Measurements from ENCODE around the gene PKN3. TPM values are rescaled to one million over a fixed set of nuclear protein-coding genes. Genes with fewer than 3 reads are reported as not detected.

PKN3 gene
- total RNA-seq, 1 experiment from 2014 or later: 1.1 TPM

GRCh38 chr9:128723866-128724743 is 21.8 kb downstream of the PKN3 start, which contains the start of gene ZDHHC12:
ZDHHC12 (minus strand) TSS chr9:128724127; CDS start chr9:128724093, 34 bp downstream.
- Mint-ChIP-seq H3K4me1 (ENCODE audit: insufficient read depth, unreplicated experiment) (peaks cover 36% of the 10 kb centered on the region), H3K4me3 (ENCODE audit: unreplicated experiment) (peak within 1 kb of the TSS; percentile 80), H3K27ac (ENCODE audit: low read depth, unreplicated experiment) (peak within 1 kb of the TSS; percentile 79), H3K9me3 (ENCODE audit: unreplicated experiment) (no peaks in the 10 kb centered on the region), H3K27me3 (ENCODE audit: insufficient read depth, unreplicated experiment) (no peaks in the 10 kb centered on the region), H3K36me3 (ENCODE audit: insufficient read depth, unreplicated experiment) (peaks cover 4% of the 10 kb centered on the region)
- intact Hi-C loops (cut with micrococcal nuclease): no loop called here
- ChIA-PET CTCF (interaction anchor here (0.6 kb wide), 2 partner anchors 23 to 50 kb away, joined by 3 to 4 read pairs; no protein-coding TSS in a partner anchor), POLR2A (interaction anchor here (0.6 to 3.0 kb wide), 14 partner anchors 9 to 171 kb away, joined by 3 to 21 read pairs (median 5); partner anchors contain the start of genes ENDOG, SET, SPTAN1 and ZER1)
- no TSS peak for BruUV-seq (replicated peaks)
- TF ChIP-seq CTCF (IDR thresholded peaks at IDR 0.05; ENCODE audit: unreplicated experiment): no peak
- peak; percentile 99 for DNase-seq (ENCODE audit: unreplicated experiment)

- Mint-ChIP-seq H3K4me1 (ENCODE audit: insufficient read depth, unreplicated experiment) (peaks cover 31% of the 10 kb centered on the region), H3K27me3 (ENCODE audit: insufficient read depth, unreplicated experiment) (no peaks in the 10 kb centered on the region), H3K4me3 (ENCODE audit: unreplicated experiment) (peak overlapping the region; percentile 80), H3K9me3 (ENCODE audit: unreplicated experiment) (no peaks in the 10 kb centered on the region), H3K27ac (ENCODE audit: low read depth, unreplicated experiment) (peak overlapping the region; percentile 79), H3K36me3 (ENCODE audit: insufficient read depth, unreplicated experiment) (peaks cover 4% of the 10 kb centered on the region)
- BruUV-seq (replicated peaks): no TSS peak
- DNase-seq (ENCODE audit: unreplicated experiment): peak; percentile 65
- POLR2A ChIA-PET: interaction anchor here (0.7 to 3.0 kb wide), 10 partner anchors 8 to 172 kb away, joined by 3 to 21 read pairs (median 6); partner anchors contain the start of genes ENDOG, SET, SPTAN1 and ZER1
- intact Hi-C loops (cut with micrococcal nuclease): no loop called here
- CTCF ChIA-PET: interaction anchor here (0.6 kb wide), 2 partner anchors 23 to 55 kb away, joined by 3 to 4 read pairs; no protein-coding TSS in a partner anchor
- no peak for TF ChIP-seq CTCF (IDR thresholded peaks at IDR 0.05; ENCODE audit: unreplicated experiment)
Observed at GRCh38 chr9:128724744-128725211, 22.5 kb downstream of the PKN3 start.

GRCh38 chr9:128727640-128728248 is 25.4 kb downstream of the PKN3 start:
- ChIA-PET CTCF (interaction anchor here (1.4 kb wide), 1 partner anchor 26 kb away, joined by 3 read pairs; the partner anchor contains the start of gene PKN3), POLR2A (interaction anchor here (1.1 to 2.2 kb wide), 2 partner anchors 43 to 149 kb away, joined by 3 to 8 read pairs; partner anchors contain the start of gene ZER1)
- Mint-ChIP-seq H3K27me3 (ENCODE audit: insufficient read depth, unreplicated experiment) (no peaks in the 10 kb centered on the region), H3K4me1 (ENCODE audit: insufficient read depth, unreplicated experiment) (peaks cover 19% of the 10 kb centered on the region), H3K36me3 (ENCODE audit: insufficient read depth, unreplicated experiment) (peaks cover 8% of the 10 kb centered on the region), H3K27ac (ENCODE audit: low read depth, unreplicated experiment) (no peak overlapping the region), H3K4me3 (ENCODE audit: unreplicated experiment) (no peak overlapping the region), H3K9me3 (ENCODE audit: unreplicated experiment) (no peaks in the 10 kb centered on the region)
- intact Hi-C loops (cut with micrococcal nuclease): no loop called here
- no peak for TF ChIP-seq CTCF (IDR thresholded peaks at IDR 0.05; ENCODE audit: unreplicated experiment)
- no TSS peak for BruUV-seq (replicated peaks)
- DNase-seq (ENCODE audit: unreplicated experiment): no peak

GRCh38 chr9:128728298-128728697 is 26.0 kb downstream of the PKN3 start:
- ChIA-PET POLR2A (no interaction called here), CTCF (interaction anchor here (1.4 kb wide), 1 partner anchor 26 kb away, joined by 3 read pairs; the partner anchor contains the start of gene PKN3)
- H3K27me3 Mint-ChIP-seq (ENCODE audit: insufficient read depth, unreplicated experiment): no peaks in the 10 kb centered on the region
- BruUV-seq (replicated peaks): no TSS peak
- intact Hi-C loops (cut with micrococcal nuclease): no loop called here
- H3K36me3 Mint-ChIP-seq (ENCODE audit: insufficient read depth, unreplicated experiment): peaks cover 14% of the 10 kb centered on the region
- H3K9me3 Mint-ChIP-seq (ENCODE audit: unreplicated experiment): no peaks in the 10 kb centered on the region
- TF ChIP-seq CTCF (IDR thresholded peaks at IDR 0.05; ENCODE audit: unreplicated experiment): no peak
- peaks cover 13% of the 10 kb centered on the region for H3K4me1 Mint-ChIP-seq (ENCODE audit: insufficient read depth, unreplicated experiment)
- no peak overlapping the region for H3K27ac Mint-ChIP-seq (ENCODE audit: low read depth, unreplicated experiment)
- DNase-seq (ENCODE audit: unreplicated experiment): no peak
- H3K4me3 Mint-ChIP-seq (ENCODE audit: unreplicated experiment): no peak overlapping the region

Measured in MCF 10A (cell line).